ENCODE data around the gene CNN2. TPM values are rescaled to one million over a fixed set of nuclear protein-coding genes. Genes with fewer than 3 reads are reported as not detected.

The CNN2 gene
- total RNA-seq, 1 donor from 2014 or later: 314 TPM

DNA sequence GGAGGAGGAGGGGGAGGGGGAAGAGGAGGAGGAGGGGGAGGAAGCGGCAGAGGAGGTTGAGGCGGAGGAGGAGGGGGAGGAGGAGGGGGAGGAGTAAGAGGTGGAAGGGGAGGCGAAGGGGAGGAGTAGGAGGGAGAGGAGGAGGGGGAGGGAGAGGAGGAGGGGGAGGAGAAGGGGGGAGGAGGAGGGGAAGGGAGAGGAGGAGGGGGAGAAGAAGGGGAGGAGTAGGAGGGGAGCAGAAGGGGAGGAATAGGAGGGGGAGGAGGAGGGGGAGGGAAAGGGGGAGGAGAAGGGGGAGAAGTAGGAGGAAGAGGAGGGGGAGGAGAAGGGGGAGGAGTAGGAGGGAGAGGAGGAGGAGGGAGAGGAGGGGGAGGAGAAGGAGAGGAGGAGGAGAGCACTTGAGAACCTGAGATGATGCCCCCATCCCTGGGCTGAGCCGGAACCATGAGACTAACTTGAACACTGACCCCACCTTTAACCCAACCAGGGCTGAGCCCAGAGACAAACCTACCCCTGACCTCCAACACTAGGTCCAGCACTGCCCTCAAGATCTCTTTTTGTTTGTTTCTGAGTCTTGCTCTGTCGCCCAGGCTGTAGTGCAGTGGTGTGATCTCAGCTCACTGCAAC, 26.1 kb downstream of the CNN2 start:
- H3K4me3 ChIP-seq (ENCODE audit: low read depth, low read length): no peak overlapping the region
- no peak for TF ChIP-seq CTCF (IDR thresholded peaks at IDR 0.05; ENCODE audit: insufficient read depth, low read length, poor library complexity, severe bottlenecking)
- H3K27me3 ChIP-seq (ENCODE audit: control insufficient read depth, insufficient read depth, low read length): no peaks in the 10 kb centered on the region
- peaks cover 1% of the 10 kb centered on the region for H3K36me3 ChIP-seq (ENCODE audit: control insufficient read depth, insufficient read depth, low read length)
- no peak for DNase-seq (ENCODE audit: low read depth)

DNA sequence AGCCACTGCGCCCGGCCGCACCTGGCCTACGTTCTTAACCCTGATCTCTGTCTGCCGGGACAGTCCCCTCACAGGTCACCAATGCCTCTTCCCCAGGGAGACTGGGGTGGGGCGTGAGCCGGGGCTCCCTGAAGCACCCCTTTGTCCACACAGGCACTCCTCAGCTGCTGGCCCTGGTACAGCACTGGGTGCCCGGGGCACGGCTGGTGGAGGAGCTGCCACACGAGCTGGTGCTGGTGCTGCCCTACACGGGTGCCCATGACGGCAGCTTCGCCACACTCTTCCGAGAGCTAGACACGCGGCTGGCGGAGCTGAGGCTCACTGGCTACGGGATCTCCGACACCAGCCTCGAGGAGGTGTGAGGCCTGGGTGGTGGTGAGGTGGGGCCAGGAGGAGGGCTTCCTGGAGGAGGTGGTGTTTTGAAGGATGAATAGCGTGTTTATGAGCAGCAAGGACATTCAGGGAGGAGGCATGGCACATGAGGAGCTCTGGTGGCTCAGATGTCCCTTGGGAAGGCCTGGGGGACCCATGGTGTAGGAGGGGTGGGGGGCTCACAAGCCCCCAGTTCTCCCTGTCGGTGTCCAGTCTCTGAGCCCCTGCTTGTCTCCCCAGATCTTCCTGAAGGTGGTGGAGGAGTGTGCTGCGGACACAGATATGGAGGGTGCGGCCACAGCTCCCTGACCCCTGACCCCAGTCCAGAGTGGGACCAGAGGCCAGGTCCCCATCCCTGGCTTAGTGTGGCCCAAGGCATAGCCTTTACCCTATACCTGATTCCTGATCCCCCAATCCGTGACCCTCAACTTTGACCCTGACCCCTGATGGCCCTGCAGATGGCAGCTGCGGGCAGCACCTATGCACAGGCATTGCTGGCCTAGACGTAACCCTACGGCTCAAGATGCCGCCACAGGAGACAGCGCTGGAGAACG, 27.0 kb downstream of the CNN2 start:
- no peak for TF ChIP-seq CTCF (IDR thresholded peaks at IDR 0.05; ENCODE audit: insufficient read depth, low read length, poor library complexity, severe bottlenecking)
- Histone ChIP-seq H3K4me3 (ENCODE audit: low read depth, low read length) (no peak overlapping the region), H3K27me3 (ENCODE audit: control insufficient read depth, insufficient read depth, low read length) (no peaks in the 10 kb centered on the region), H3K36me3 (ENCODE audit: control insufficient read depth, insufficient read depth, low read length) (peaks cover 1% of the 10 kb centered on the region)
- no peak for DNase-seq (ENCODE audit: low read depth)

- no peak for TF ChIP-seq CTCF (IDR thresholded peaks at IDR 0.05; ENCODE audit: insufficient read depth, low read length, poor library complexity, severe bottlenecking)
- Histone ChIP-seq H3K27me3 (ENCODE audit: control insufficient read depth, insufficient read depth, low read length) (no peaks in the 10 kb centered on the region), H3K36me3 (ENCODE audit: control insufficient read depth, insufficient read depth, low read length) (peaks cover 3% of the 10 kb centered on the region), H3K4me3 (ENCODE audit: low read depth, low read length) (no peak overlapping the region)
- DNase-seq (ENCODE audit: low read depth): no peak
Measured at GRCh38 chr19:1054102-1055027, 28.0 kb downstream of the CNN2 start.

GRCh38 chr19:1055028-1055425, 28.6 kb downstream of the CNN2 start:
- TF ChIP-seq CTCF (IDR thresholded peaks at IDR 0.05; ENCODE audit: insufficient read depth, low read length, poor library complexity, severe bottlenecking): no peak
- H3K4me3 ChIP-seq (ENCODE audit: low read depth, low read length): no peak overlapping the region
- DNase-seq (ENCODE audit: low read depth): no peak
- peaks cover 3% of the 10 kb centered on the region for H3K36me3 ChIP-seq (ENCODE audit: control insufficient read depth, insufficient read depth, low read length)
- H3K27me3 ChIP-seq (ENCODE audit: control insufficient read depth, insufficient read depth, low read length): no peaks in the 10 kb centered on the region

DNA sequence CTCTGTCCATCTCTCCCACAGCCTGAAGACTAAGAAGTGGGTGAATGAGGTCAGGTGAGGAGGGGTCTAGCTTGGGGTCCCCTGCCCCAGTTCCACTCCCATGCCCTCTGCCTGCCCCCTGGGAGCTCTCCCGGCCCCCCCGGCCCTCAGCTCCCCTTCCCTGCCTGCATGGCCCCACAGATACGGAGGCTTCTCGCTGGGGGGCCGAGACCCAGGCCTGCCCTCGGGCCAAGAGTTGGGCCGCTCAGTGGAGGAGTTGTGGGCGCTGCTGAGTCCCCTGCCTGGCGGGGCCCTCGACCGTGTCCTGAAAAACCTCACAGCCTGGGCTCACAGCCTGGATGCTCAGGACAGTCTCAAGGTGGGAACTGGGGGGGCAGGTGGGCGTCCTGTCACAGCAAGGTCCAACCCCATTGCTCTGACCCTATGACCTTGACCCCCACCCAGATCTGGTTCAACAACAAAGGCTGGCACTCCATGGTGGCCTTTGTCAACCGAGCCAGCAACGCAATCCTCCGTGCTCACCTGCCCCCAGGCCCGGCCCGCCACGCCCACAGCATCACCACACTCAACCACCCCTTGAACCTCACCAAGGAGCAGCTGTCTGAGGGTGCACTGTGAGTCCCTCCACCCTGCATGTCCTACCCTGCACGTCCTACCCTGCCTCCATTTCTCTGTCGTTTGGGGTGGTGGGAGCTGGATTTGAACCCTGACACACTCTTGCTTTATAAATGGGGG, 29.6 kb downstream of the CNN2 start:
- no peak overlapping the region for H3K4me3 ChIP-seq (ENCODE audit: low read depth, low read length)
- H3K36me3 ChIP-seq (ENCODE audit: control insufficient read depth, insufficient read depth, low read length): peaks cover 3% of the 10 kb centered on the region
- no peak for DNase-seq (ENCODE audit: low read depth)
- no peak for TF ChIP-seq CTCF (IDR thresholded peaks at IDR 0.05; ENCODE audit: insufficient read depth, low read length, poor library complexity, severe bottlenecking)
- H3K27me3 ChIP-seq (ENCODE audit: control insufficient read depth, insufficient read depth, low read length): no peaks in the 10 kb centered on the region

All from kidney epithelial cell (primary cell).